Activated gamma-delta T cell treated with anti-CD3 and anti-CD28 coated beads, Interleukin-2, amount 50 U/mL, for 16 hours (primary cell): ENCODE results near the gene CYGB.

Experiments used
- DNase-seq: peaks from one replicate; pipeline ENCODE4 v3.0.0-alpha.2; 2020; ENCODE audit warnings: low read depth

Gene CYGB

DNA sequence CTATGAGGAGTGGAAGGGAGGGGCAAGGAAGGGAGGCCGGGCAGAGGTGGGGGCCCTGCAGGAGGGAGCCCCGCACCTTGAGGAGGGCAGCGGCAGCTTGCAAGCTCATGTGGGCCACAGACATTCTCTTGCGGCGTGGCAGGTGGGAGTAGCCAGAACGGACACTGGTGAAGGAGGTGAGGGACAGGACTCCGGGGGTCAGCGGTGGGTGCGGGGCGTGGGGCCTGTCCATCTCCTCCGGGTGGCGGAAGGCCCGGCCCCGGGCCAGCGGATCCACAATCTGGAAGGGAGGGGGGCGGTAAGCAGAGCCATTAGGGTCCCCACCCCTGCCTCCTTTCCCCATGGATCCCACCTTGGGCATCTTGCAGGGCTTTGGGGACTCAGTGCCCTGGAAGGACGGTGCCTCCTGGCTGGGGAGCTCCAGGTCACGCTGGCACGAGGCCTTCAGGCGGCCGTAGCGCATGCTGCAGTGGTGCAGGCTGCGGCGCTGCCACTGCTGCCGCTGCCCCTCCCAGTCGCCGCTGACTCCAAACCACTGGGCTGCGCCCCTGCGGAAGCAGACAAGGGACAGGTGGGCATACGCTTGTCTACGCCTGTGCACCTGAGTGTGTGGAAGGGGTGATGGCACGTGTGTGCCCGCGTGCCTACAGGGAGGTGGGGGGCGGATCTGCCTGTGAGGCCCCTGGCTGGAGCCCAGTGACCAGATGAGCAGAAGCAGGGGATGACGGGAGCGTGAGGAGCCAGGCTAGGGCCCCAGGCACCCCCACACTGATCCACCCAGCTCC, 58.6 kb downstream of the CYGB start:
- DNase-seq: no peak

DNA sequence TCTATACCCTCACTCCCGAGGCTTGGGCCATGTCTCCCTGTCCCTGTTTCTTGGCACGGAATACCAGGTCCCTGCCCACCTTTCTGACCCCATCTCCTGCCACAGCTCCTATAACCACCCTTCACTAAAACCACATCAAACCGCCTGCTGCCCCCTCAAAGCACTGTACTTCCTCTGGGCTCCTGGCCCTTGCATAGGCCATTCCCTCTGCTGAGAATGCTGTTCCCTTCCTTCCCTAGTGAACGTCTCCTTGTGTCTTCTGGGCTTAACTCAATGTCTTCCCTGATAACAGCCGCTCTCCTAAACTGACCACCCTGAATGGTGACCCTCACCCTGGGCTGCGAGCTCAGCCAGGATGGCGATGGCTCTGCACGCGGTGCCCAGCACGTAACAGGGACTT, 59.4 kb downstream of the CYGB start:
- no peak for DNase-seq

DNA sequence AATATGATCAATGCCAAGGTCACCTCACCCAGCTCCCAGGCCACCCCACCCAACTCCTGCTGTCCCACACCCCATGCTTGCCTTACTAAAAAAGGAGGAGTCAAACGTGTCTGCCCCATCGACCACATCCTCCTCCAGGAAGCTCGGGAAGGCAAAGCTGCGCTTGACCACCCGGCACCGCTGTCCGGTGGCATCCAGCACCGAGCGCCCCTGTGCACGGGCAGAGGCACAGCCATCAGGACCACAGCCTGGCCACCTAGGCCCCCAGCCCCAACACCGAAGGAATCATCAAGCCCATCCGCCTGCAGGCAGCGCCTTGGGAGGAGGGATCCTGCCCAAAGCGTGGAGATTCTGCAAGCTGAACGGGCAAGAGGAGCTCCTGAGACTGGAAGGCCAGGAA, 59.9 kb downstream of the CYGB start:
- DNase-seq: no peak
